Activated naive CD4-positive, alpha-beta T cell (primary cell): ENCODE data around the gene DLGAP1.

ENCODE experiments used
- DNase-seq, 4 experiments: peaks; one replicate each; lab custom pipeline; 2025; lab: John Stamatoyannopoulos, UW

The DLGAP1 gene

GRCh38 chr18:4241090-4241617 is 214.0 kb downstream of the DLGAP1 start:
- no peak for DNase-seq

GRCh38 chr18:4238966-4239365 is 216.1 kb downstream of the DLGAP1 start:
- DNase-seq, result no peak

GRCh38 chr18:4237664-4238041 is 217.5 kb downstream of the DLGAP1 start:
- DNase-seq, result no peak

GRCh38 chr18:4236940-4237663 is 218.0 kb downstream of the DLGAP1 start:
- DNase-seq, result no peak

GRCh38 chr18:4233468-4233867 is 221.6 kb downstream of the DLGAP1 start:
- no peak for DNase-seq

GRCh38 chr18:4232656-4233055 is 222.5 kb downstream of the DLGAP1 start:
- no peak for DNase-seq

GRCh38 chr18:4231260-4231659 is 223.8 kb downstream of the DLGAP1 start:
- DNase-seq, result no peak

- DNase-seq, result no peak
These were observed 224.5 kb downstream of the DLGAP1 start for GRCh38 chr18:4230450-4231168.

GRCh38 chr18:4224031-4224704 is 230.9 kb downstream of the DLGAP1 start:
- no peak for DNase-seq

- no peak for DNase-seq
These were observed 243.8 kb downstream of the DLGAP1 start for GRCh38 chr18:4211111-4211837.

GRCh38 chr18:4208366-4208765 is 246.7 kb downstream of the DLGAP1 start:
- DNase-seq, result no peak

- no peak for DNase-seq
These were observed 247.6 kb downstream of the DLGAP1 start for GRCh38 chr18:4207383-4207985.

GRCh38 chr18:4204438-4204720 is 250.7 kb downstream of the DLGAP1 start:
- DNase-seq, result no peak

GRCh38 chr18:4203568-4204437 is 251.3 kb downstream of the DLGAP1 start:
- DNase-seq, result no peak

GRCh38 chr18:4200399-4200798 is 254.7 kb downstream of the DLGAP1 start:
- DNase-seq, result no peak

GRCh38 chr18:4198956-4199355 is 256.2 kb downstream of the DLGAP1 start:
- no peak for DNase-seq

GRCh38 chr18:4196351-4196750 is 258.8 kb downstream of the DLGAP1 start:
- DNase-seq, result no peak

GRCh38 chr18:4193086-4193485 is 262.0 kb downstream of the DLGAP1 start:
- no peak for DNase-seq

- DNase-seq, result no peak
These were observed 273.1 kb downstream of the DLGAP1 start for GRCh38 chr18:4181882-4182568.

GRCh38 chr18:4181086-4181485 is 274.0 kb downstream of the DLGAP1 start:
- no peak for DNase-seq
